Endothelial cell of umbilical vein (primary cell): ENCODE results near the gene MBIP. TPM values are rescaled to one million over a fixed set of nuclear protein-coding genes. Genes with fewer than 3 reads are reported as not detected.

ENCODE experiments used
- BruUV-seq: library from RNA; stranded (reverse); fragments of 400-500 nt; replicated peaks from 2 replicates; lab custom pipeline; 2021; lab: Mats Ljungman, UMichigan
- CTCF ChIA-PET: fragments of 300-600, 350-600 bp; sonication (Branson Sonifier 250); formaldehyde crosslinking; loops from one replicate; lab custom pipeline; 2021; ENCODE audit warnings: antibody characterized with exemption, inconsistent platforms; lab: Charles Lee
- POLR2A ChIA-PET: fragments of 300-600, 350-600 bp; sonication (Branson Sonifier 250); formaldehyde crosslinking; loops from one replicate; lab custom pipeline; 2021; ENCODE audit warnings: antibody characterized with exemption, inconsistent platforms; lab: Charles Lee
- DNase-seq: peaks from one replicate; pipeline ENCODE4 v3.0.0-alpha.2; 2011; ENCODE audit warnings: low read depth, low spot score
- FAIRE-seq: peaks from 2 replicates; lab custom pipeline; 2011; peaks lifted over from hg19 to GRCh38; lab: Jason Lieb, UNC
- H2AFZ ChIP-seq: 2 replicates; pipeline ENCODE4 v1.6.0; 2012; ENCODE audit warnings: low read depth, low read length, control low read depth, inconsistent platforms
- H3K27ac ChIP-seq: 2 replicates; pipeline ENCODE4 v1.5.1; 2011; ENCODE audit warnings: low read depth, mild to moderate bottlenecking, control low read depth, low read length, moderate library complexity; ENCODE audit not compliant: insufficient read depth
- H3K27me3 ChIP-seq, 2 experiments: 2 replicates each; pipeline versions ENCODE4 v1.6.0 to v1.6.1; 2011; ENCODE audit warnings: low read length in 2 of 2, mixed read lengths in 1 of 2; ENCODE audit not compliant: control insufficient read depth in 2 of 2, insufficient read depth in 2 of 2
- H3K36me3 ChIP-seq, 2 experiments: 2 replicates in 1 of 2; 3 replicates in 1 of 2; pipeline ENCODE4 v1.5.1; 2011; ENCODE audit warnings: low read length in 2 of 2, mild to moderate bottlenecking in 1 of 2, moderate library complexity in 1 of 2; ENCODE audit not compliant: control insufficient read depth in 2 of 2, insufficient read depth in 2 of 2; ENCODE audit errors: extremely low read depth in 1 of 2
- H3K4me1 ChIP-seq: 3 replicates; pipeline ENCODE4 v1.5.1; 2011; ENCODE audit warnings: mild to moderate bottlenecking, low read length; ENCODE audit not compliant: control insufficient read depth, insufficient read depth; ENCODE audit errors: extremely low read depth
- H3K4me2 ChIP-seq: 2 replicates; pipeline ENCODE4 v1.6.1; 2011; ENCODE audit warnings: low read length, control low read depth, mixed read lengths; ENCODE audit not compliant: insufficient read depth
- H3K4me3 ChIP-seq, 3 experiments: fragments of 200-600 bp in 1 of 3; sonication (generic), shearing (Covaris generic) in 1 of 3; replicated peaks in 1 of 3; 2 replicates each; pipeline ENCODE4 v1.5.1; 2011 to 2016; ENCODE audit warnings: control low read depth in 3 of 3, low read length in 3 of 3, mild to moderate bottlenecking in 2 of 3, inconsistent platforms in 1 of 3, low read depth in 1 of 3, moderate library complexity in 1 of 3; ENCODE audit not compliant: insufficient read depth in 1 of 3
- H3K79me2 ChIP-seq: 2 replicates; pipeline ENCODE4 v1.6.0; 2012; ENCODE audit warnings: low read length, inconsistent platforms; ENCODE audit not compliant: control insufficient read depth, insufficient read depth
- H3K9ac ChIP-seq: replicated peaks from 2 replicates; pipeline ENCODE3; 2011; ENCODE audit warnings: low read length, control low read depth; ENCODE audit not compliant: insufficient read depth; ENCODE audit errors: extremely low read depth
- H3K9me1 ChIP-seq: replicated peaks from 3 replicates; pipeline ENCODE4 v1.6.0; 2011; ENCODE audit warnings: mild to moderate bottlenecking, low read length; ENCODE audit not compliant: control insufficient read depth, insufficient read depth; ENCODE audit errors: extremely low read depth
- H3K9me3 ChIP-seq: replicated peaks from 2 replicates; pipeline ENCODE4 v1.5.1; 2012; ENCODE audit warnings: low read length, inconsistent platforms; ENCODE audit not compliant: control insufficient read depth, insufficient read depth
- H4K20me1 ChIP-seq: replicated peaks from 2 replicates; pipeline ENCODE3; 2011; ENCODE audit warnings: mild to moderate bottlenecking, low read length; ENCODE audit not compliant: control insufficient read depth, insufficient read depth; ENCODE audit errors: extremely low read depth
- CTCF ChIP-seq, 2 donors: IDR thresholded peaks; 1 replicate in 1 of 2; 2 replicates in 1 of 2; pipeline ENCODE4 v1.5.1; 2011; ENCODE audit warnings: low read length in 2 of 2, mild to moderate bottlenecking in 2 of 2, moderate library complexity in 2 of 2, control low read depth in 1 of 2, inconsistent platforms in 1 of 2, low read depth in 1 of 2; ENCODE audit not compliant: insufficient read depth in 1 of 2; ENCODE audit errors: extremely low read depth in 1 of 2
- EZH2 ChIP-seq: IDR thresholded peaks from 2 replicates; pipeline ENCODE4 v1.6.1; 2012; ENCODE audit warnings: borderline replicate concordance, low read depth, mild to moderate bottlenecking, moderate library complexity, low read length, inconsistent platforms; ENCODE audit not compliant: severe bottlenecking
- FOS ChIP-seq: IDR thresholded peaks from 2 replicates; pipeline ENCODE4 v1.6.1; 2011; ENCODE audit warnings: mild to moderate bottlenecking, low read length, moderate library complexity, borderline replicate concordance; ENCODE audit not compliant: insufficient read depth
- GATA2 ChIP-seq: IDR thresholded peaks from 2 replicates; pipeline ENCODE4 v1.7.0; 2011; ENCODE audit warnings: low read depth, mild to moderate bottlenecking, moderate library complexity, mixed read lengths, low read length; ENCODE audit not compliant: insufficient read length, insufficient read depth
- JUN ChIP-seq: IDR thresholded peaks from 2 replicates; pipeline ENCODE4 v1.6.1; 2011; ENCODE audit warnings: borderline replicate concordance, low read depth; ENCODE audit not compliant: insufficient read length, insufficient read depth
- MAX ChIP-seq: IDR thresholded peaks from 2 replicates; pipeline ENCODE4 v1.6.1; 2011; ENCODE audit not compliant: insufficient read depth, insufficient read length
- MYC ChIP-seq: IDR thresholded peaks from one replicate; pipeline ENCODE4 v1.6.1; 2011; ENCODE audit warnings: mild to moderate bottlenecking, low read depth, low read length
- POLR2A ChIP-seq: IDR thresholded peaks from 2 replicates; pipeline ENCODE4 v1.6.1; 2012; ENCODE audit warnings: low read depth, mild to moderate bottlenecking, control low read depth, low read length
- POLR2AphosphoS5 ChIP-seq: IDR thresholded peaks from 2 replicates; pipeline ENCODE4 v1.6.1; 2012; ENCODE audit warnings: low read depth, mild to moderate bottlenecking, control low read depth, low read length, moderate library complexity; ENCODE audit not compliant: insufficient read depth
- dilution Hi-C: fragments of 300-500 bp; cut with MboI; formaldehyde crosslinking; loops from one replicate; pipeline ENCODE4 v1.15.0; 2019; ENCODE audit warnings: low sequenced_read_pairs; ENCODE audit not compliant: extremely low pct_ligation_motif_present
- intact Hi-C: fragments of 100-400 bp; cut with micrococcal nuclease; formaldehyde crosslinking; loops from one replicate; pipeline ENCODE4 v1.10.0; 2022
- polyA plus RNA-seq, 4 experiments: library from polyadenylated mRNA; depleted of rRNA in 3 of 4; stranded (reverse) in 3 of 4; unstranded in 1 of 4; fragments of >200 nt; gene quantifications; 2 replicates each; pipeline versions ENCODE4 v1.2.1 to v1.2.3, GENCODE V29; 2011 to 2012; ENCODE audit warnings: missing spikeins in 1 of 4
- total RNA-seq: library from RNA; stranded (reverse); gene quantifications from 2 replicates; pipeline ENCODE4 v1.2.3, GENCODE V29; 2021

The MBIP gene
- total and polyA plus RNA-seq, 2 donors (not counting 3 experiments of a cell fraction or from before 2014, with no cell fraction given), result 8.8 to 14.5 TPM

- peaks cover 2% of the 10 kb centered on the region for H3K9me1 ChIP-seq
- CTCF ChIA-PET, result interaction anchor here (1.7 kb wide), 2 partner anchors 13 to 244 kb away, joined by 4 to 8 read pairs; no protein-coding TSS in a partner anchor
- H4K20me1 ChIP-seq, result peaks cover 2% of the 10 kb centered on the region
- DNase-seq (no peak), FAIRE-seq (no peak)
- H3K4me1 ChIP-seq, result peaks cover 18% of the 10 kb centered on the region
- no peak overlapping the region for H3K4me3 ChIP-seq
- peaks cover 32% of the 10 kb centered on the region for H3K79me2 ChIP-seq
- intact Hi-C loops, result no loop called here
- H3K4me2 ChIP-seq, result no peak overlapping the region
- H3K9ac ChIP-seq, result no peak overlapping the region
- dilution Hi-C loops, result no loop called here
- no peak overlapping the region for H3K27ac ChIP-seq
- H2AFZ ChIP-seq, result no peak overlapping the region
- no peaks in the 10 kb centered on the region for H3K9me3 ChIP-seq
- H3K27me3 ChIP-seq, result no peaks in the 10 kb centered on the region
- no peak for TF ChIP-seq EZH2
- no peak for TF ChIP-seq POLR2A
- TF ChIP-seq FOS, result no peak
- no peak for TF ChIP-seq JUN
- TF ChIP-seq MAX, result no peak
- no peak for TF ChIP-seq CTCF (IDR thresholded peaks at IDR 0.05; ENCODE audit: extremely low read depth in 1 of 2, insufficient read depth in 1 of 2, low read depth in 1 of 2, low read length in 2 of 2)
- TF ChIP-seq POLR2AphosphoS5, result no peak
- TF ChIP-seq MYC, result no peak
- TF ChIP-seq GATA2, result no peak
- peaks cover 7 to 9% of the 10 kb centered on the region in 2 experiments for H3K36me3 ChIP-seq
- POLR2A ChIA-PET, result no interaction called here
- BruUV-seq, result no TSS peak
Observed at GRCh38 chr14:36313898-36314297, 6.5 kb downstream of the MBIP start.
